Tibial nerve (tissue), 4 donors: ENCODE data around the gene TMEM238L. TPM values are rescaled to one million over a fixed set of nuclear protein-coding genes. Genes with fewer than 3 reads are reported as not detected.

Source experiments
- DNase-seq, 2 donors: peaks; one replicate each; pipeline ENCODE4 v3.0.0-alpha.2; 2019; ENCODE audit warnings: low spot score in 2 of 2
- H3K27ac ChIP-seq, 4 donors: fragments of 200-600 bp; sonication (generic) in 3 of 4; one replicate each; pipeline ENCODE4 v1.5.1; 2017 to 2019; ENCODE audit warnings: mild to moderate bottlenecking in 1 of 4
- H3K27me3 ChIP-seq, 2 donors: fragments of 200-600 bp; sonication (generic) in 1 of 2; one replicate each; pipeline versions ENCODE4 v1.5.1 to v1.6.0; 2017 to 2019
- H3K36me3 ChIP-seq, 3 donors: fragments of 200-600 bp; sonication (generic); one replicate each; pipeline ENCODE4 v1.5.1; 2018 to 2019
- H3K4me1 ChIP-seq, 4 donors: fragments of 200-600 bp; sonication (generic) in 3 of 4; one replicate each; pipeline ENCODE4 v1.5.1; 2017 to 2019
- H3K4me3 ChIP-seq, 4 donors: fragments of 200-600 bp; sonication (generic) in 3 of 4; one replicate each; pipeline ENCODE4 v1.5.1; 2017 to 2019; ENCODE audit warnings: mild to moderate bottlenecking in 1 of 4, moderate library complexity in 1 of 4
- H3K9me3 ChIP-seq, 4 donors: fragments of 200-600 bp; sonication (generic) in 3 of 4; one replicate each; pipeline ENCODE4 v1.5.1; 2017 to 2019
- CTCF ChIP-seq, 5 experiments: fragments of 200-600 bp in 3 of 5; fragments of 450-650 bp in 2 of 5; sonication (generic) in 3 of 5; IDR thresholded peaks; one replicate each; pipeline ENCODE4 v1.5.1; 2016 to 2019; ENCODE audit warnings: antibody characterized with exemption in 5 of 5, mild to moderate bottlenecking in 3 of 5, moderate library complexity in 2 of 5
- EP300 ChIP-seq, 2 donors: sonication (generic); formaldehyde crosslinking; IDR thresholded peaks; one replicate each; pipeline ENCODE4 v1.6.1; 2017; ENCODE audit warnings: antibody characterized with exemption in 2 of 2, mild to moderate bottlenecking in 1 of 2
- POLR2A ChIP-seq, 2 donors: fragments of 450-650 bp; IDR thresholded peaks; one replicate each; pipeline ENCODE4 v1.6.1; 2017; ENCODE audit warnings: antibody characterized with exemption in 2 of 2, mild to moderate bottlenecking in 2 of 2, moderate library complexity in 2 of 2
- WGBS, 2 donors: methylation state at CpG; one replicate each; pipeline ENCODE4 v1.1.5; 2018; 5-methylcytosine and 5-hydroxymethylcytosine counted together
- total RNA-seq, 4 donors: library from RNA; depleted of rRNA; stranded (reverse); fragments of >200 nt; gene quantifications; one replicate each; pipeline ENCODE4 v1.1.0, GENCODE V29; 2016

Gene TMEM238L
- total RNA-seq, 4 donors from 2014 or later: not detected

GRCh38 chr17:10775740-10776356, 28.1 kb downstream of the TMEM238L start:
- Histone ChIP-seq H3K9me3 (peaks cover 0 to 12% (median 4%) of the 10 kb centered on the region in 4 donors), H3K36me3 (no peaks in the 10 kb centered on the region), H3K4me1 (peaks cover 0 to 4% (median 0%) of the 10 kb centered on the region in 4 donors), H3K4me3 (no peak overlapping the region), H3K27ac (no peak overlapping the region), H3K27me3 (no peaks in the 10 kb centered on the region)
- no peak for DNase-seq
- 68 to 77% methylated on average over 5 of the region's 5 CpGs for WGBS, 2 donors
- TF ChIP-seq POLR2A (IDR thresholded peaks at IDR 0.05): no peak
- no peak for TF ChIP-seq EP300 (IDR thresholded peaks at IDR 0.05)
- no peak for TF ChIP-seq CTCF (IDR thresholded peaks at IDR 0.05)

GRCh38 chr17:10775058-10775457, 28.8 kb downstream of the TMEM238L start:
- Histone ChIP-seq H3K9me3 (peaks cover 0 to 12% (median 4%) of the 10 kb centered on the region in 4 donors), H3K27me3 (no peaks in the 10 kb centered on the region), H3K4me3 (no peak overlapping the region), H3K36me3 (no peaks in the 10 kb centered on the region), H3K27ac (no peak overlapping the region), H3K4me1 (peaks cover 0 to 4% (median 0%) of the 10 kb centered on the region in 4 donors)
- no peak for TF ChIP-seq POLR2A (IDR thresholded peaks at IDR 0.05)
- TF ChIP-seq CTCF (IDR thresholded peaks at IDR 0.05): no peak
- no peak for TF ChIP-seq EP300 (IDR thresholded peaks at IDR 0.05)
- WGBS, 2 donors: 91 to 95% methylated on average over 4 of the region's 4 CpGs
- DNase-seq: no peak

- TF ChIP-seq CTCF (IDR thresholded peaks at IDR 0.05) (no peak), POLR2A (IDR thresholded peaks at IDR 0.05) (no peak)
- DNase-seq: no peak
- H3K4me1 ChIP-seq: peaks cover 0 to 11% (median 0%) of the 10 kb centered on the region in 4 donors
- H3K36me3 ChIP-seq: peaks cover 0 to 5% (median 0%) of the 10 kb centered on the region in 3 donors
- 41 to 54% methylated on average over 2 of the region's 2 CpGs for WGBS, 2 donors
- H3K27ac ChIP-seq: no peak overlapping the region
- H3K27me3 ChIP-seq: no peaks in the 10 kb centered on the region
- no peak overlapping the region for H3K4me3 ChIP-seq
- peaks cover 0 to 17% (median 4%) of the 10 kb centered on the region in 4 donors for H3K9me3 ChIP-seq
These were observed 30.5 kb downstream of the TMEM238L start for GRCh38 chr17:10773391-10773790.

- WGBS, 2 donors: 35 to 39% methylated on average over 9 of the region's 9 CpGs
- no peaks in the 10 kb centered on the region for H3K27me3 ChIP-seq
- DNase-seq: no peak
- H3K27ac ChIP-seq: no peak overlapping the region
- TF ChIP-seq CTCF (IDR thresholded peaks at IDR 0.05) (peak in 3 of 5 experiments; percentile 21 to 47 (median 23)), POLR2A (IDR thresholded peaks at IDR 0.05) (no peak), EP300 (IDR thresholded peaks at IDR 0.05) (no peak)
- peaks cover 0 to 12% (median 0%) of the 10 kb centered on the region in 3 donors for H3K36me3 ChIP-seq
- peaks cover 0 to 19% (median 4%) of the 10 kb centered on the region in 4 donors for H3K9me3 ChIP-seq
- H3K4me1 ChIP-seq: peaks cover 0 to 11% (median 0%) of the 10 kb centered on the region in 4 donors
- H3K4me3 ChIP-seq: no peak overlapping the region
These were observed 31.2 kb downstream of the TMEM238L start for GRCh38 chr17:10772425-10773380.
